RWPE1 (cell line): ENCODE data around the gene TMEM117.

Experiments
- CTCF ChIA-PET: fragments of 350-600 bp; sonication (Branson Sonifier 250); formaldehyde crosslinking; extraction: SDS; loops from one replicate; lab custom pipeline; 2021; lab: Yijun Ruan, JAX
- POLR2A ChIA-PET: fragments of 400-600 bp; formaldehyde crosslinking; extraction: SDS; loops from one replicate; lab custom pipeline; 2020; ENCODE audit warnings: antibody characterized with exemption; ENCODE audit not compliant: low non-redundant PET; lab: Yijun Ruan, JAX
- DNase-seq: peaks from one replicate; pipeline ENCODE4 v3.0.0; 2012; ENCODE audit warnings: low spot score
- H3K27ac ChIP-seq: fragments of 450-650 bp; 2 replicates; pipeline ENCODE4 v1.5.1; 2017
- CTCF ChIP-seq: fragments of 450-650 bp; conservative IDR thresholded peaks from 2 replicates; pipeline ENCODE4 v1.5.1; 2017; ENCODE audit warnings: low read depth, mild to moderate bottlenecking

TMEM117 gene

GRCh38 chr12:43903686-43904085 lies 67.8 kb downstream of the TMEM117 start:
- no peak for TF ChIP-seq CTCF
- no peak overlapping the region for H3K27ac ChIP-seq
- ChIA-PET POLR2A (no interaction called here), CTCF (no interaction called here)
- no peak for DNase-seq

DNA sequence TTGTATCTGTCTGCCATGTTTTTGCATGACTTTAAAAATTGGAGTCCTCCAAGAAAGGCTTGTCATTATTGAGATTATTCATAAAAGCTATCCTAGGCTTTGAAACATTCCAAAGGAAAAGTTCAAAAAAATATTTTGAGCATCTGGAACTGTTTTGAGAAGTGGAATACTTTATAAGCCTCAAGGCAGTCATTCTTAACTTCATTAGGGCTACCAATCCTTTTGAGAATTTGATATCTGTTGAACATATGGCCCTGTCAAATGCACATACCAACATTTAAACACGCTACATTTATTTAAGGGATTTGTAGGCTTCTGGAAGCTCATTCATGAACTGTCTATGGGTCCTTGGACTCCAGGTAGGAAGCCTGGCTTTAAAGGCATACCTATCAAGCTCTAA lies 77.0 kb downstream of the TMEM117 start:
- no peak for DNase-seq
- TF ChIP-seq CTCF: no peak
- ChIA-PET CTCF (no interaction called here), POLR2A (no interaction called here)
- H3K27ac ChIP-seq: no peak overlapping the region

GRCh38 chr12:43914391-43914790 lies 78.5 kb downstream of the TMEM117 start:
- CTCF ChIA-PET: interaction anchor here (0.8 kb wide), 1 partner anchor 361 kb away, joined by 4 read pairs; no protein-coding TSS in a partner anchor
- POLR2A ChIA-PET: no interaction called here
- no peak overlapping the region for H3K27ac ChIP-seq
- no peak for TF ChIP-seq CTCF
- no peak for DNase-seq

DNA sequence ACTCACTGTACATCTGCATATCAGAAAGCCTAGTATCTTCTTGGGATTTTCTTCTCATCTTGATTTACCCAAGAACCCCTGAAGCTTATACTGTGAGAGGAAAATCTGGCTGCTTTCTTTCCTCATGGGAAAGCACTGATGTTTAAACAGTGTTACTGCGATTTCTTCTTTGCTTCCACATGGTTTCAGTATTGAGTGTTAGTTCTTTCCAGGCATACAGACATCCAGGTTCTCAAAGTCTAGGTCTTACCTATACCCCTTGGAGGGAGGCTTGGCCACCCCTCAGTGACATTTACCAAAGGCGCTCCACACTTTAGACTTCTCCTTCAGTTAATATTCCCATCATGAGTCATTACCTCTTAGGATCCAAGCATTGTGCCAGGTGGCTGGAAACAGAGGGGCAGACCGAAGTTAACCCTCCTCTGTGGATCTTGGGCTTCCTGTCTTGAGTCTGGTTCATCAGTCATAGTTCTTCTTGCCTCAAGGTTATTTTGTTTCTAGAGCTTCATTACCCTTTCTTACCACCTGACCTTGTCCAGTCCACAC lies 79.1 kb downstream of the TMEM117 start:
- ChIA-PET CTCF (interaction anchor here (0.8 kb wide), 1 partner anchor 361 kb away, joined by 4 read pairs; no protein-coding TSS in a partner anchor), POLR2A (no interaction called here)
- no peak overlapping the region for H3K27ac ChIP-seq
- TF ChIP-seq CTCF: no peak
- no peak for DNase-seq

DNA sequence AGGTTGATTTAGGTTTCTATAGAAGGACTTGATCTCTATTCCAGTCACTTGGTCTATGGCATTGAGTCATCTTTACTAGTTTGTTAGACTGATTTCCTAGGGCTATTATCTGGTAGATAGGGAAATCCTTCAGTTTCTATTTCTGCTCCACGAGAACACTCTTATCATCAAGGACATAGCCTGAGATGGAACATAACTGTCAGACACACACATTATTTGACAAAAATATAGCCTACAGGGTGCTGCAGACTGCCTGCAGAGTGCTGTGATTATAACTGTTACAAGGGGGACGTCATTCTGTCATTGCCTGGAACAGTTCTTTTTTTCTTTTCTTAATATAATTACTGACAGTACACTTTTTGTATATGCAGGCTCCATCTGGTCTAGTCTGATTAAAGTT lies 82.0 kb downstream of the TMEM117 start:
- no peak for DNase-seq
- H3K27ac ChIP-seq: no peak overlapping the region
- POLR2A ChIA-PET: no interaction called here
- TF ChIP-seq CTCF: no peak
- CTCF ChIA-PET: no interaction called here

GRCh38 chr12:43921666-43922337 lies 85.9 kb downstream of the TMEM117 start:
- DNase-seq: no peak
- CTCF ChIA-PET: interaction anchor here (0.6 kb wide), 2 partner anchors 30 to 194 kb away, joined by 3 to 6 read pairs; no protein-coding TSS in a partner anchor
- TF ChIP-seq CTCF: no peak
- POLR2A ChIA-PET: no interaction called here
- H3K27ac ChIP-seq: no peak overlapping the region
